Muscle layer of colon (tissue), 2 donors: ENCODE data around the gene SLC20A1.

Experiments used
- H3K27ac ChIP-seq: one replicate; pipeline ENCODE4 v1.7.0; 2013; ENCODE audit warnings: low read depth, mild to moderate bottlenecking, low read length, moderate library complexity
- H3K27me3 ChIP-seq, 2 donors: one replicate each; pipeline ENCODE4 v1.7.0; 2013; ENCODE audit warnings: low read length in 2 of 2, mild to moderate bottlenecking in 2 of 2; ENCODE audit not compliant: insufficient read depth in 2 of 2, control insufficient read depth in 1 of 2
- H3K36me3 ChIP-seq: one replicate; pipeline ENCODE4 v1.7.0; 2013; ENCODE audit warnings: mild to moderate bottlenecking, low read length; ENCODE audit not compliant: insufficient read depth
- H3K4me1 ChIP-seq: one replicate; pipeline ENCODE4 v1.7.0; 2013; ENCODE audit warnings: mild to moderate bottlenecking, low read length; ENCODE audit not compliant: insufficient read depth
- H3K4me3 ChIP-seq, 2 donors: one replicate each; pipeline ENCODE4 v1.7.0; 2013; ENCODE audit warnings: low read length in 2 of 2, low read depth in 1 of 2, mild to moderate bottlenecking in 1 of 2, moderate library complexity in 1 of 2
- H3K9ac ChIP-seq: one replicate; pipeline ENCODE4 v1.7.0; 2013; ENCODE audit warnings: low read length
- H3K9me3 ChIP-seq: one replicate; pipeline ENCODE4 v1.7.0; 2013; ENCODE audit warnings: mild to moderate bottlenecking, low read length
- donor health status: abdominal sarcoma.
- donor health status: Adenocarcinoma of cecum.

The SLC20A1 gene

DNA sequence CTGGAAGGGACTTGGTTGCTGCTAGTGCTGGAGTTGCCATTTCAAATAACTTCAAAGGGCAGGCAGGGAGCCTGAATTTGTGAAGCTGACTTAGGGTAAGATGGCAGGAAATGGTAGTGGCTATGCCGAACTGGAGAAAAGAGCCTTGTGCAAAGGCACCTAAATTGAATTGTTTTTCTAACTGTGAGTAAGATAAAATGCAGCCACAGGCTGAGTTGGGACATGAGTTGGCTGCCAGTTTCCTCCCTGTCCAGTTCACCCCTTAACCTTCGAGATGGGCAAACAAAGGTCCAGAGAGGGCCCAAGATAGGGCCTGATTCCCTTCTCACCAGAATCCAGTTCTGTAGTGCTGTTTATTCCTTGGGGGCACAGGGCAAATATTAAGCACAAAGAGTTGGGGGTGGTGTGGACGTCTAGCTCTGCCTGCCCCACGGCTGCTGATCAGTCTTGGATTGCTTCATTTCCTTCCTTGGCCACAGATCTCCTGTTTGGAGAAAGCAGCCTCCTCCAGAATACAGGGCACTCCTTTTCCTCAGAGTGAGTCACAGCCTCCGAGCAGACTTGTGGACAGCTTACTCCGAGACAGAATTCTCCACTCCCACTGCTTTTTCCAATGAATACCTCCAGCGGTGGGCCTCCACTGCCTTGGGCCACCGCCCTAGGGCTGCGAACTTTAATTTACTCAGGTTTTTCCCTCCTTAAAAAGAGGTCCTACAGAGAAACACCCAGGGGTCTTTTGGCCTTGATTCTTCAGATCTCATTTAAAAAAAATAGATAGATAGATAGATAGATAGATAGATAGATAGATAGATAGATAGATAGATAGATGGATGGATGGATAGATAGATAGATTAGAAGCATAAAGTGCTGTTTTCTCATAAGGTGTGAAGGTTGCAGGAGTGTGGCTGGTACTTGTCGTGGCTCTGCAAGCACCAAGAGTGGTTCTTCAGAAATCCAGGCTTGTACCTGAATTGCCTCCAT, 18.4 kb upstream of the SLC20A1 start:
- H3K9ac ChIP-seq = no peak overlapping the region
- H3K36me3 ChIP-seq = no peaks in the 10 kb centered on the region
- no peak overlapping the region for H3K27ac ChIP-seq
- peaks cover 6% of the 10 kb centered on the region for H3K4me1 ChIP-seq
- no peaks in the 10 kb centered on the region for H3K9me3 ChIP-seq
- no peaks in the 10 kb centered on the region for H3K27me3 ChIP-seq
- peak overlapping the region in 1 of 2 donors; percentile 33 for H3K4me3 ChIP-seq

DNA sequence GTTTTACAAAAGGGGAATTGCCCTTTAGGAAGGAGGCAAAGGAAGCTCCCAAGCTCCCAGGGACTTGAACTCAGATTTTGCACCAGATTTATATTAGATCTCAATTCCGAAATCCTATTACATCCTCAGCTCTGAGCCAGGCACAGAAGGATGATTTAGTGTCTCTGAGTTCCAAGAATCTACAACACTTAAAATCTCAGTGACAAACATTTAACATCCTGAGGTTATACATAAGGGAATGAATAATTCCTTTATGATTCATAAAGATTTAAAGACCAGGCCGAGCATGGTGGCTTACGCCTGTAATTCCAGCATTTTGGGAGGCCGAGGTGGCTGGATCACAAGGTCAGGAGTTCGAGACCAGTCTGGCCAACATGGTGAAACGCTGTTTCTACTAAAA, 16.5 kb upstream of the SLC20A1 start:
- H3K36me3 ChIP-seq = no peaks in the 10 kb centered on the region
- no peak overlapping the region for H3K4me3 ChIP-seq
- no peak overlapping the region for H3K9ac ChIP-seq
- H3K9me3 ChIP-seq = no peaks in the 10 kb centered on the region
- no peaks in the 10 kb centered on the region for H3K27me3 ChIP-seq
- H3K27ac ChIP-seq = no peak overlapping the region
- H3K4me1 ChIP-seq = peaks cover 6% of the 10 kb centered on the region

DNA sequence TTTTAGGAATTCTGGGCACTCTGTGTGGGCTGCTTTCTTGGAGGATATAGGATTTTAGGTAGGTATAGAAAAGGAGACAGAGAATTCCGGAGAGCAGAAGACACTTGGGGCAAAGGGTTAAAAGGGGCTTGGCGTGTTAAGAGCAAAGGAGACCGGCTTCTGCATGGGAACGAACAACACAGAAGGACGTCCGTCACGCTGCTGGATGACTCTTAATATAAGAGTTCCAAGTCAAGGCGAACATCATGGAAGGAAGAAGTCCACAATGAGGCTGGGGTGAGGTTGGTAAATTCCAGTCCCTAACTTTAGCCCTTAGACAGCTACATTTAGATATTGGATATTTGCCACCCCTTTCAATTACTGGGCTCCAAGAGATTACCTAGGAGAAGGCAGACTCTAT, 15.9 kb upstream of the SLC20A1 start:
- Histone ChIP-seq H3K9ac (no peak overlapping the region), H3K27ac (no peak overlapping the region), H3K36me3 (no peaks in the 10 kb centered on the region), H3K27me3 (no peaks in the 10 kb centered on the region), H3K9me3 (no peaks in the 10 kb centered on the region), H3K4me3 (no peak overlapping the region), H3K4me1 (peaks cover 6% of the 10 kb centered on the region)

DNA sequence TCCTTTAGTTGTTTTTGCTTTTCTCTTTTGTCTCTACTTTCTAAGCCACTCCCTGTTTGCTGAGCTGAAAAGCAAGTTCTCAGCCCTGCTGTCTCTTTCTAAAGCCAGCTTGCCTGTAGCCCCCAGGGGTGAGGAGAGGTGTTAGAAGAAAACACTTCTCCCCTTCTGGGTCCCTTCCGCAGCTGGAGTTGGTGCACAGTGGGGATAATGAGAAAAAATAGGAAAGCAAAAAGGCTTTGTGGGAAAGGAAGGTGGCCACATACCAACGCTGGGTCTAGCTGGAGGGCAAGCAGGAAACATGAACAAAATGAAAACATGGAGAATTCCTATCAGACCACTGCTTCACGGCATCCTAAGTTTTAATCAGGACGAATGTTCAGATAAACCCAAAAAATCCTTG, 15.5 kb upstream of the SLC20A1 start:
- H3K36me3 ChIP-seq = no peaks in the 10 kb centered on the region
- peaks cover 6% of the 10 kb centered on the region for H3K4me1 ChIP-seq

DNA sequence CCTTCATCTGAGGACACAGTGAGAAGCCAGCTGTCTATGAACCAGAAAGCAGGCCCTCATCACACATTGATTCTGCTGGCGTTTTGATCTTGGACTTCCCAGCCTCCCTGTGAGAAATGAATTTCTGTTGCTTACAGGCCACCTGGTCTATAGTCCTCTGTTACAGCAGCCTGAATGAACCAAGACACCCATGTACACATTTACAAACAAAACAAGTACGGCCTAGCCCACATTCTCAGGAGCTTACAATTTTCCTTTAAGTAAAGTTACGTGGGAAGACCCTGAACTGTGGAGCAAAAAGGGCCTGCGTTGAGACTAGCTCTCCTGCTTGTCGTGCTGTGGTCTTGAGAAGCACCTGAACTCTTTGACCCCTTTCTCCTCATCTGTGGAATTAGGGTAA, 12.0 kb upstream of the SLC20A1 start:
- Histone ChIP-seq H3K36me3 (no peaks in the 10 kb centered on the region), H3K9ac (no peak overlapping the region), H3K27ac (no peak overlapping the region), H3K9me3 (no peaks in the 10 kb centered on the region), H3K27me3 (no peaks in the 10 kb centered on the region), H3K4me3 (no peak overlapping the region), H3K4me1 (no peaks in the 10 kb centered on the region)

More for the DNA sequence above, 15.5 kb upstream of the SLC20A1 start:
- Histone ChIP-seq H3K4me3 (no peak overlapping the region), H3K27me3 (no peaks in the 10 kb centered on the region), H3K27ac (no peak overlapping the region), H3K9me3 (no peaks in the 10 kb centered on the region), H3K9ac (no peak overlapping the region)

DNA sequence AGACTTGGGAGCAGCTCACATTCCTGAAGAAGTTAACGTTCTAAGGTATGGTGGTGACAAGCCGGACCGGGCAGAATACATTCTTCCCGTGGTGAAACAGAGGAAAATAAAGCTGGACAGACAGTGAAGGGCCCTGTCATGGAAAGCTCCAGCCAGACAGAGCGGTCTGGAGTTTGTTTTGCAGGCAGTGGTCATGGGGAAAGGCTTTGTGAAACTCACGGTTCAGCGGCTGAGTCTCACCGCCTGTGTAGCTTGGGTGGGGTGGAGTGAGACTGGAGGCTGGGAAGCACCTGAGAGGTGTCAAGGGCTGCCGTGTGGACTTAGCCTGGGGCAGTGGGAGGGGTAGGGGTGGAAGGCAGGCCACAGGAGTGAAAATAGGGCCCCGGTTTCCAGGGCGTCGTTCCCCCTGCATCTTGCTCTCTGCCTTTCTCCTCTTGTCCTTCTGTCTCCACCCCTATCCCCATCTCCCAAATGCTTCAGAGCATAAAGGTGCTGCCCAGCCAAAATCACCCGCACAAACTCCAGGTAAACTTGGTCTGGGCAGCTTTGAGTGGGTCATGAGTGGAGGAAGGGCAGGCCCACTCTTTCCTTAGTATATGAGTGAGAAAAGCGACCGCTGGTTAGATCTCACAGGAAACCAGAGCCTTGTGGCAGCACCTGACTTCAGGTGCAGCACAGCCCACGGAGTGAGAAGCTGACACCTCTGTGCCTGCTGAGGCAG, 11.4 kb upstream of the SLC20A1 start:
- H3K9ac ChIP-seq = no peak overlapping the region
- H3K4me1 ChIP-seq = no peaks in the 10 kb centered on the region
- no peak overlapping the region for H3K4me3 ChIP-seq
- no peaks in the 10 kb centered on the region for H3K27me3 ChIP-seq
- no peak overlapping the region for H3K27ac ChIP-seq
- H3K9me3 ChIP-seq = no peaks in the 10 kb centered on the region
- no peaks in the 10 kb centered on the region for H3K36me3 ChIP-seq

DNA sequence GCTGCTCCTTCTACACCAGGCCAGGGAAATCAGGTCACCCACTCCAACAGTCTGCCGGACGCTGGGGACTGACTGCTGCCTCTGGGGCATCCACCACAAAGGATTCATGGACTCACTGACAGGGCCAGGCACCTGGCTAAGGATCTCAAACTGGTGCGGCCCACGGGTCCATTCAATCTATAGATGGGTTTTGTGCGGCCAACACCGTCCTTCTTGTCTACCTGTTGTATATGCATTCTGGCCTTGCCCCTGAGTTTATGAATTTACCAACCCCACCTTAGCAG, 10.9 kb upstream of the SLC20A1 start:
- no peak overlapping the region for H3K9ac ChIP-seq
- no peaks in the 10 kb centered on the region for H3K36me3 ChIP-seq
- H3K4me3 ChIP-seq = no peak overlapping the region
- H3K27ac ChIP-seq = no peak overlapping the region
- H3K9me3 ChIP-seq = no peaks in the 10 kb centered on the region
- no peaks in the 10 kb centered on the region for H3K27me3 ChIP-seq
- H3K4me1 ChIP-seq = no peaks in the 10 kb centered on the region

DNA sequence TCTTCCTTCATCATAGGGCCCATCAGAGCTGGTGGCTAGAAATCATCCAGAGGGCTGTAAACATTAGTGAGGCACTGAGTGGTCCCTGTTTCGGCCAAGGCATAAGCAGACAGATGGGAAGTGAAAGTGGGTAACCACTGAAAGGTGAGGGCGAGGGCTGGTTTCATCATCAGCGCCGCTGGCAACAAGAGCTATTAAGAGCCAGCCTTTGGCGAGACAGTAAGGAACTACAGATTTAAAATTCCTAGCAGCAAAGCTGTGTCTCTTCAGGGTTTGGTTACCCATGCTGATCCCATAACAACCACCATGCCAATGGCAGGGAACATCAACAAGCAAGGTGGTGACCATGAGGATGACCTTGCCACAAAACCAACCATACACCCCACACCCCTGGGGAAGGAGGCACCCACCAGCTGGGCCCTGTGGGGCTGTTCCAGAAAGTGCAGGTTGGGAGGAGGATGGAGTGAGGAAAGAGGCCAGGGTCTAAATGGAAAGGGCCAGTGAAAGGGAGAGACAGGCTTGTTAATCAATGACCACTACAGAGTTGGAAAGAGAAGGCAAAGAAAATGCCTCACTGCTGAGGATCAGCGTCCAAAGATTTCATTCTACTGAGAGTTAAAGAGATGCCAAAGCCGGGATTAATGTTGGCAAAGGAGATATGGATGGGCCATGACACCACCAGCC, 9.0 kb upstream of the SLC20A1 start:
- Histone ChIP-seq H3K4me1 (no peaks in the 10 kb centered on the region), H3K27me3 (no peaks in the 10 kb centered on the region), H3K4me3 (no peak overlapping the region), H3K27ac (no peak overlapping the region), H3K36me3 (no peaks in the 10 kb centered on the region), H3K9ac (no peak overlapping the region), H3K9me3 (no peaks in the 10 kb centered on the region)

DNA sequence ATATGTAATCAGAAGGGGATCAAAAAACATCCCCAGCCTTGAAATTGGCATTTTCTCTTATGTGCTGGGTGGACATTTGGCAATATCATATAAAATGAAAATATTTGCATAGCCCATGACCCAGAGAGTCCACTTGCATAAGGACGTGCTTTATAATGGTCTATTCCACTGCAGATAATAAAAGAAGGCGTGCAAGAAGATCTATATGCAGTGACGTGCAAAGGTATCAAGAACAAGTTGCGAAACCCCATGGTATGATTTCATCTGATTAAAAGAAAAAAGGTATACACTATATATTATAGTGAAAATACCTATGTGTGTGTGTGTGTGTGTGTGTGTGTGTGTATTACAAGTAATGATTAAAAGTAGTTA, 8.5 kb upstream of the SLC20A1 start:
- H3K9ac ChIP-seq = no peak overlapping the region
- no peaks in the 10 kb centered on the region for H3K27me3 ChIP-seq
- no peaks in the 10 kb centered on the region for H3K36me3 ChIP-seq
- H3K4me3 ChIP-seq = no peak overlapping the region
- H3K4me1 ChIP-seq = no peaks in the 10 kb centered on the region
- no peaks in the 10 kb centered on the region for H3K9me3 ChIP-seq
- no peak overlapping the region for H3K27ac ChIP-seq

DNA sequence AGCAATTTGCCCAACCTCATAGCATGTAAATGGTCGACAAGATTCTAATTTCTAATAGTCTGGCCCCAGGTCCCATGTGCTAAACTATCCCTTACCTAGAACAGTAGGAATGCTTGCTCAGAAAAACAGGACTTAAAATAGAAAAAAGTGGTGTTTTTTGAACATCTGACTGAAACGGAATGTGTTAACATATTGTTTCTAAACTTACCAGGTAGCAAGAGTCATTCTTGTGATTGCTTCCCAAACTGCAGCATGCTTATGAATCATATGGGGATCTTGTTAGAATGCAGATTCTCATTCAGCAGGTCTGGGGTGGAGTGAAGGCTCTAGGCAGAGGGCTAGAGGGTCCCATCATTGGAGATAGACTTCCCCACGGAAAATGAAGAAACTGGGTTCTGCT, 5.8 kb upstream of the SLC20A1 start:
- no peak overlapping the region for H3K4me3 ChIP-seq
- no peak overlapping the region for H3K27ac ChIP-seq
- H3K36me3 ChIP-seq = no peaks in the 10 kb centered on the region
- peaks cover 12% of the 10 kb centered on the region for H3K4me1 ChIP-seq
- H3K9ac ChIP-seq = no peak overlapping the region
- no peaks in the 10 kb centered on the region for H3K27me3 ChIP-seq
- no peaks in the 10 kb centered on the region for H3K9me3 ChIP-seq

DNA sequence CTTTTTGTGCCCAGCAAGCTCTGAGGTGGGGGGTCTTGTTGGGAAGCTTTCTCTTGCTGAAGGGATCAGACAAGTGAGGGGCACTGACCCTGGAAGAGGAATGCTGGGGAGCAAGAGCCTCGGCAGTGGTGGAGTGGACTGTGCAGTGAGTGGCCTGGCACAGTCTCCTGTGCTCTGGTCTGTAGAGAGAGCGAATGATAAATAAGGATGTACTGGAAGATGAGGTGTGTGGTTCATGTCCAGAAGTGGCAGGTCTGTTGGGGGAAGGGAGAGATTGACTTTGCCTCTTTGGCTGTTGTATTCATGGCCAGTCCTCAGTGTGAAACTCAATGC, 5.3 kb upstream of the SLC20A1 start:
- H3K27me3 ChIP-seq = no peaks in the 10 kb centered on the region

More for the DNA sequence above, 5.3 kb upstream of the SLC20A1 start:
- Histone ChIP-seq H3K27ac (no peak overlapping the region), H3K9ac (no peak overlapping the region), H3K4me3 (no peak overlapping the region), H3K36me3 (no peaks in the 10 kb centered on the region), H3K4me1 (peaks cover 12% of the 10 kb centered on the region), H3K9me3 (no peaks in the 10 kb centered on the region)
